Progenitor cell of endocrine pancreas (in vitro differentiated cells): Measurements from ENCODE around the gene HTD2. TPM values are rescaled to one million over a fixed set of nuclear protein-coding genes. Genes with fewer than 3 reads are reported as not detected.

ENCODE experiments used
- DNase-seq: peaks from one replicate; pipeline ENCODE4 v3.0.0; 2021; ENCODE audit warnings: low spot score; ENCODE audit not compliant: unreplicated experiment
- H3K27ac Mint-ChIP-seq: 2 replicates; pipeline ENCODE4 v1.8.0; 2021; ENCODE audit warnings: mild to moderate bottlenecking, moderate library complexity, mixed read lengths
- H3K27me3 Mint-ChIP-seq: 2 replicates; pipeline ENCODE4 v1.8.0; 2021; ENCODE audit warnings: mixed read lengths
- H3K36me3 Mint-ChIP-seq: 2 replicates; pipeline ENCODE4 v1.8.0; 2022; ENCODE audit warnings: mixed read lengths; ENCODE audit not compliant: insufficient read depth
- H3K4me1 Mint-ChIP-seq: 2 replicates; pipeline ENCODE4 v1.8.0; 2021; ENCODE audit warnings: low read depth, mixed read lengths
- H3K4me3 Mint-ChIP-seq: 2 replicates; pipeline ENCODE4 v1.8.0; 2021; ENCODE audit warnings: low read depth, mild to moderate bottlenecking, moderate library complexity, mixed read lengths
- H3K9me3 Mint-ChIP-seq: 2 replicates; pipeline ENCODE4 v1.8.0; 2021; ENCODE audit warnings: low read depth, mixed read lengths
- total RNA-seq: library from RNA; stranded (reverse); gene quantifications from 2 replicates; pipeline ENCODE4 v1.2.1, GENCODE V29; 2021
- TF ChIP-seq, protein P1 (sequence below): fragments of 200-600 bp; sonication (generic); IDR thresholded peaks from one replicate; pipeline ENCODE4 v1.5.0; 2021; ENCODE audit warnings: antibody characterized with exemption, mild to moderate bottlenecking; ENCODE audit not compliant: unreplicated experiment

The HTD2 gene
- total RNA-seq, 1 donor from 2014 or later: 10.7 TPM

DNA sequence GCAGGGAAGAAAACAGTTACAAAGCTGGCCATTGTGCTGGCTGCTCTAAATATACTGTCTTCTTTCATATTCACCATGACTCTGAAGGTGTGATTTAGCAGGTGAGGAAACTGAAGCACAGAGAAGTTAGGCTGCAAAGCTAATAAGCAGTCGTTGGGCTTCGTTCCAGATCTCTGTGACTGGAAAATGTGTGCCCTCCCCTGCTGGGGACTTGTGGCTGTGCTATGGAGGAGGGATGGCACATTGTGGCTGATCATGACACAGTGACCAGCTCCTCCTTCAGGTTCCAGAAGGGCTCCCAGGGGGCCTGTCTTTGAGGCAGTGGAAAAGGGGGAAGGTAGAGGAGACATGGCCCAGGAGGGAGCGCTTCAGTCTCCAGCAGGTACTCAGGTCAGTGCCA lies 45.6 kb downstream of the HTD2 start:
- H3K36me3 Mint-ChIP-seq: no peaks in the 10 kb centered on the region
- no peaks in the 10 kb centered on the region for H3K9me3 Mint-ChIP-seq
- H3K4me1 Mint-ChIP-seq: peaks cover 11% of the 10 kb centered on the region
- TF ChIP-seq, protein P1, sequence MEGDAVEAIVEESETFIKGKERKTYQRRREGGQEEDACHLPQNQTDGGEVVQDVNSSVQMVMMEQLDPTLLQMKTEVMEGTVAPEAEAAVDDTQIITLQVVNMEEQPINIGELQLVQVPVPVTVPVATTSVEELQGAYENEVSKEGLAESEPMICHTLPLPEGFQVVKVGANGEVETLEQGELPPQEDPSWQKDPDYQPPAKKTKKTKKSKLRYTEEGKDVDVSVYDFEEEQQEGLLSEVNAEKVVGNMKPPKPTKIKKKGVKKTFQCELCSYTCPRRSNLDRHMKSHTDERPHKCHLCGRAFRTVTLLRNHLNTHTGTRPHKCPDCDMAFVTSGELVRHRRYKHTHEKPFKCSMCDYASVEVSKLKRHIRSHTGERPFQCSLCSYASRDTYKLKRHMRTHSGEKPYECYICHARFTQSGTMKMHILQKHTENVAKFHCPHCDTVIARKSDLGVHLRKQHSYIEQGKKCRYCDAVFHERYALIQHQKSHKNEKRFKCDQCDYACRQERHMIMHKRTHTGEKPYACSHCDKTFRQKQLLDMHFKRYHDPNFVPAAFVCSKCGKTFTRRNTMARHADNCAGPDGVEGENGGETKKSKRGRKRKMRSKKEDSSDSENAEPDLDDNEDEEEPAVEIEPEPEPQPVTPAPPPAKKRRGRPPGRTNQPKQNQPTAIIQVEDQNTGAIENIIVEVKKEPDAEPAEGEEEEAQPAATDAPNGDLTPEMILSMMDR: no peak
- no peaks in the 10 kb centered on the region for H3K27me3 Mint-ChIP-seq
- no peak overlapping the region for H3K27ac Mint-ChIP-seq
- no peak overlapping the region for H3K4me3 Mint-ChIP-seq
- DNase-seq: no peak

DNA sequence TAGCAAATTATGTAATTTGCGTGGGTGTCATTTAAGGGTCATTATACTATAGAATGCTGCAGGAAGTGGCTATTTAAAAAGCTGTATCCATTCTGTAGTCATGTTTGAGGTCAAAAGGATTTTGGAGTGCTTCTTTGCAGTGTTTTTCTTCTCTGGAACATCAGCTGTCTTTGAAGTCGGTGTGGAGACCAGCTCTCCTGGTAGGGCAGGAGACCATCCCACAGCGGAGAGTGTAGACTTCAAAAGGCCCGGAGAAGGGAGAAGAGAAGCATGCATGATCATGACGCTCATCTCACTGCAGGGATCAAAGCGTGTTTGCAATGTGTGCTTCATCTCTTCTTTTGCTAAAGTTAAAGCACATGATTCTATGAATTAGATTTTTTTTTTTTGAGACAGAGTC lies 46.3 kb downstream of the HTD2 start:
- H3K4me1 Mint-ChIP-seq: peaks cover 11% of the 10 kb centered on the region
- no peaks in the 10 kb centered on the region for H3K27me3 Mint-ChIP-seq
- no peak overlapping the region for H3K27ac Mint-ChIP-seq
- TF ChIP-seq, protein P1: no peak
- no peak overlapping the region for H3K4me3 Mint-ChIP-seq
- no peaks in the 10 kb centered on the region for H3K36me3 Mint-ChIP-seq
- no peak for DNase-seq
- no peaks in the 10 kb centered on the region for H3K9me3 Mint-ChIP-seq

DNA sequence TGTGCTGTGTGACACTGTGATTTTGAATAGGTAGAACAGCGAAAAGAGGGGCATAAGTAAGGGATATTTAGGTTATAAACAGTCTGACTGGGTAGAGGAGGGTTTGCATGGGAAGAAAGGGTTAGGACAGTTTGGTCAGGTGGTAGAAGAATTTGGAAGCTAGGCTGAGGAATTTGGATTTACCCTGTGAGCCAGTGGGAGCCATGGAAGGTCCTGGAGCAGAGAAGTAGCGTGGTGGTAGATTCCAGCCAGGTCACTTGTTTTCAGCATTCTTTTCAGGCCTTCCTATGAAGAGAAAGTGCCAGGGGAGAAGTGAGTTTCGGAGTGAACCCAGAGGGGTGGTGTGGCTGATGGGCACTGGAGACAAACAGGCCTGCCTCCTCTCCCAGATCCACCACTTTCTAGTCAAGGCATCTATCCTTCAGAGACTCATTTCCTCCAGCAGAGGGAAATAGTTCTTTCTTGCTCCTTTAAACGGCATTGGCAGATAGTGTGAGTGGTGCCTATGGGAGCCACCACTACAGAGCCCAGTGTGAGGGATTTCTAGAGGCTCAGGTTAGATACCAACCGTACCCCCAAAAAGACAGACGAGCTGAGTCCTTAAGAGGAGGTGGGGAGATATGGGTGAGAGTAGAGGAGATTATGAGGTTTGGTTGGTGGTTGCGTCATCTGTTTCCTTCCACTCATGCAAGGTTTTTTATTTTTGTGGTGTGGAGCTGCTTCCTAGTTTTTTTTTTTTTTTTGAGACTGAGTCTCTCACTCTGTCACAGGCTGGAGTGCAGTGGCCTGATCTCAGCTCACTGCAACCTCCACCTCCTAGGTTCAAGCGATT lies 47.6 kb downstream of the HTD2 start:
- no peak overlapping the region for H3K4me3 Mint-ChIP-seq

DNA sequence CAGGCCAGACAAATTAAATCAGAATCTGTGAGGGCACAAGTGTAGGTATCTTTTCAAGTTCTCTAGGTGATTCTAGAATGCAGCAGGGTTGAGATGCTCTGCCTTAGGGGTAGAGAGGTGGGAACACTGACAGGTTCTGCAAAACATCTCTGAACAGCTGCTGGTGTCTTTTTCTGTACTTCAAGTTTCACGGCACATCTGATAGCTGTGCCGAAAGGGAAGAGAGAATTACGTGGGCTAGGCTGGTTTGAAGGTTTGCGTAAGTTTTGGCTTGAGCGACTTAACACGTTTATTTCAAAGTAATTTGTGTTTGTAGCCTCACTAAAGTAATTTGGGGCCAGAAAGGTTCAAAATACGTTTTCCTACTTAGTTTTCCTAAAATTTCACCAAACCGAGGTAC lies 48.9 kb downstream of the HTD2 start:
- Mint-ChIP-seq H3K27ac (no peak overlapping the region), H3K4me3 (no peak overlapping the region), H3K9me3 (no peaks in the 10 kb centered on the region), H3K36me3 (no peaks in the 10 kb centered on the region), H3K27me3 (no peaks in the 10 kb centered on the region), H3K4me1 (peaks cover 9% of the 10 kb centered on the region)
- TF ChIP-seq, protein P1: no peak
- no peak for DNase-seq

More for the DNA sequence above, 47.6 kb downstream of the HTD2 start:
- Mint-ChIP-seq H3K27me3 (no peaks in the 10 kb centered on the region), H3K36me3 (no peaks in the 10 kb centered on the region), H3K27ac (no peak overlapping the region), H3K9me3 (no peaks in the 10 kb centered on the region), H3K4me1 (peaks cover 11% of the 10 kb centered on the region)
- TF ChIP-seq, protein P1: no peak
- no peak for DNase-seq

DNA sequence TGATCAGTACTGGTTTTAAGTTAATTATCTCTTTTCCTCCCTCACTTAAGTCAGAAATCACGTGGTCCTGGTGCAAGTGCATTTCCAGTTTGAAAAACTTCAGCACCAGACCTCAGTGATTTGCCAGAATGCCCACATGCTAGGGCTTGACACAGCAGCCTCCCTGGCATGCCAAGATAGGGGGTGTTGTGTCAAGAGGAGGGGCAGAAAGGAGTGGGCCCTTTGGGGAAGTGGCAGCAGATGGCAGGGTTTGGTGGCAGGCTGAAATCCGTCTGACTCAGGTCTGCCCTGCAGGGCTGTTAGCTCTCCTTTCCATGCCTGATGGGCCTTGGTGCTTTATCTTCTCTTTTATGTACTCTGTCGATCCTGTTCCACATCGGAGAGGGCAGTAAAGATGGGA lies 49.7 kb downstream of the HTD2 start:
- TF ChIP-seq, protein P1: no peak
- peaks cover 2% of the 10 kb centered on the region for H3K4me1 Mint-ChIP-seq
- H3K4me3 Mint-ChIP-seq: no peak overlapping the region
- no peak overlapping the region for H3K27ac Mint-ChIP-seq
- H3K36me3 Mint-ChIP-seq: no peaks in the 10 kb centered on the region
- no peaks in the 10 kb centered on the region for H3K9me3 Mint-ChIP-seq
- H3K27me3 Mint-ChIP-seq: no peaks in the 10 kb centered on the region
- DNase-seq: no peak
